HepG2 (cell line): ENCODE results near the gene CYP2A13. TPM values are rescaled to one million over a fixed set of nuclear protein-coding genes. Genes with fewer than 3 reads are reported as not detected.

Source experiments
- ATAC-seq: fragments of 200-7000 bp; cut with Tn5 transposase; 3 replicates; pipeline ENCODE4 v1.9.1; 2020; ENCODE audit warnings: mild to moderate bottlenecking, moderate library complexity
- BruUV-seq: library from RNA; stranded (reverse); fragments of 400-500 nt; replicated peaks from 2 replicates; lab custom pipeline; 2021; lab: Mats Ljungman, UMichigan
- CTCF ChIA-PET: fragments of 300-600 bp; formaldehyde crosslinking; extraction: SDS; loops from one replicate; lab custom pipeline; 2021; ENCODE audit warnings: low total read pairs, inconsistent platforms, low intra/inter-chr PET ratio; lab: Yijun Ruan, JAX
- POLR2A ChIA-PET: fragments of 350-600 bp; sonication (Branson Sonifier 250); formaldehyde crosslinking; loops from one replicate; lab custom pipeline; 2020; ENCODE audit warnings: antibody characterized with exemption, inconsistent platforms; lab: Yijun Ruan, JAX
- DNase-seq: peaks from one replicate; pipeline ENCODE4 v3.0.0-alpha.2; 2015; ENCODE audit warnings: low spot score
- FAIRE-seq: peaks from 3 replicates; lab custom pipeline; 2011; peaks lifted over from hg19 to GRCh38; lab: Jason Lieb, UNC
- H2AFZ ChIP-seq: one replicate; pipeline ENCODE4 v1.6.1; 2011; ENCODE audit warnings: low read length, inconsistent platforms
- H3K27ac ChIP-seq: fragments of 300-600 bp; 3 replicates; pipeline ENCODE4 v1.8.0; 2011; ENCODE audit warnings: mixed run types, mild to moderate bottlenecking, mixed read lengths, low read length, inconsistent platforms; ENCODE audit not compliant: insufficient read depth; ENCODE audit errors: extremely low read length
- H3K27me3 ChIP-seq, 2 experiments: fragments of 200-600 bp in 1 of 2; 2 replicates in 1 of 2; 3 replicates in 1 of 2; pipeline versions ENCODE4 v1.6.0 to v1.8.0; 2011; ENCODE audit warnings: low read length in 2 of 2, mild to moderate bottlenecking in 2 of 2, moderate library complexity in 2 of 2, inconsistent platforms in 1 of 2; ENCODE audit not compliant: insufficient read depth in 2 of 2, control insufficient read depth in 1 of 2
- H3K36me3 ChIP-seq, 2 experiments: fragments of 200-600 bp in 1 of 2; replicated peaks in 1 of 2; 2 replicates in 1 of 2; 3 replicates in 1 of 2; pipeline versions ENCODE4 v1.5.1 to v1.8.0; 2011; ENCODE audit warnings: low read length in 2 of 2, inconsistent platforms in 1 of 2; ENCODE audit not compliant: insufficient read depth in 2 of 2, control insufficient read depth in 1 of 2
- H3K4me1 ChIP-seq: 2 replicates; pipeline ENCODE4 v1.5.1; 2012; ENCODE audit warnings: low read length, inconsistent platforms; ENCODE audit not compliant: insufficient read depth
- H3K4me2 ChIP-seq: 2 replicates; pipeline ENCODE4 v1.6.0; 2011; ENCODE audit warnings: low read depth, low read length, inconsistent platforms
- H3K4me3 ChIP-seq, 3 experiments: fragments of 200-600 bp in 1 of 3; sonication (generic), shearing (Covaris generic) in 1 of 3; replicated peaks in 1 of 3; 2 replicates each; pipeline ENCODE4 v1.5.1; 2011 to 2016; ENCODE audit warnings: low read length in 3 of 3, inconsistent platforms in 2 of 3, low read depth in 2 of 3, mild to moderate bottlenecking in 2 of 3, control low read depth in 1 of 3, mixed read lengths in 1 of 3; ENCODE audit not compliant: insufficient read depth in 1 of 3
- H3K79me2 ChIP-seq: one replicate; pipeline ENCODE4 v1.6.1; 2011; ENCODE audit warnings: low read length, inconsistent platforms; ENCODE audit not compliant: insufficient read depth
- H3K9ac ChIP-seq: 2 replicates; pipeline ENCODE4 v1.6.0; 2011; ENCODE audit warnings: mild to moderate bottlenecking, low read depth, low read length, inconsistent platforms; ENCODE audit not compliant: insufficient read depth
- H3K9me3 ChIP-seq: 2 replicates; pipeline ENCODE4 v1.5.1; 2012; ENCODE audit warnings: mild to moderate bottlenecking, low read length
- H4K20me1 ChIP-seq: 2 replicates; pipeline ENCODE4 v1.6.0; 2011; ENCODE audit warnings: inconsistent platforms, mild to moderate bottlenecking, low read length, moderate library complexity; ENCODE audit not compliant: insufficient read depth
- CEBPG ChIP-seq: IDR thresholded peaks from 2 replicates; pipeline ENCODE4 v1.6.1; 2016
- CSRNP2 ChIP-seq: sonication (generic); formaldehyde crosslinking; conservative IDR thresholded peaks from 2 replicates; pipeline ENCODE4 v1.8.0; 2022; ENCODE audit warnings: low read depth, missing genetic modification reagents
- GLMP ChIP-seq: sonication (generic); formaldehyde crosslinking; IDR thresholded peaks from 2 replicates; pipeline ENCODE4 v1.9.0; 2021; ENCODE audit warnings: missing genetic modification reagents, mild to moderate bottlenecking, borderline replicate concordance
- KDM6A ChIP-seq: IDR thresholded peaks from 2 replicates; pipeline ENCODE4 v1.6.1; 2016; ENCODE audit warnings: low read depth
- PHF5A ChIP-seq: IDR thresholded peaks from one replicate; pipeline ENCODE4 v1.6.1; 2018; ENCODE audit warnings: low read depth, missing genetic modification reagents; ENCODE audit not compliant: unreplicated experiment
- PPARG ChIP-seq: conservative IDR thresholded peaks from 2 replicates; pipeline ENCODE4 v1.6.1; 2016; ENCODE audit warnings: missing biosample characterization, missing genetic modification reagents
- PRMT3 ChIP-seq: sonication (generic); formaldehyde crosslinking; IDR thresholded peaks from 2 replicates; pipeline ENCODE4 v1.8.1; 2022; ENCODE audit warnings: low read depth, mild to moderate bottlenecking, moderate library complexity, missing genetic modification reagents, borderline replicate concordance
- RFXAP ChIP-seq: sonication (generic); formaldehyde crosslinking; IDR thresholded peaks from 2 replicates; pipeline ENCODE4 v1.4.0; 2020; ENCODE audit warnings: missing genetic modification reagents, borderline replicate concordance
- ZNF484 ChIP-seq: sonication (generic); formaldehyde crosslinking; IDR thresholded peaks from 2 replicates; pipeline ENCODE4 v1.5.1; 2020; ENCODE audit warnings: mild to moderate bottlenecking, low read depth, missing genetic modification reagents, borderline replicate concordance
- ZNF747 ChIP-seq: sonication (generic); formaldehyde crosslinking; IDR thresholded peaks from 2 replicates; pipeline ENCODE4 v1.8.1; 2023; ENCODE audit warnings: missing genetic modification reagents, mild to moderate bottlenecking, borderline replicate concordance
- WGBS: methylation state at CpG from one replicate; pipeline ENCODE4 v1.1.6; 2017; ENCODE audit warnings: low lambda C conversion rate; 5-methylcytosine and 5-hydroxymethylcytosine counted together
- in situ Hi-C: cut with HindIII; loops from 2 replicates; pipeline ENCODE4 v1.10.0; 2017; ENCODE audit warnings: low pct_unique_long_range_greater_than_20kb; ENCODE audit not compliant: extremely low pct_ligation_motif_present
- intact Hi-C: fragments of 100-400 bp; cut with micrococcal nuclease; formaldehyde crosslinking; loops from one replicate; pipeline ENCODE4 v1.10.0; 2022; ENCODE audit not compliant: unreplicated experiment
- polyA plus RNA-seq, 8 experiments: library from polyadenylated mRNA; depleted of rRNA in 3 of 8; stranded (reverse) in 7 of 8; unstranded in 1 of 8; fragments of >200 nt; fragmentation: Illumina TruSeq in 4 of 8; extraction: Trizol in 4 of 8; gene quantifications; 2 replicates each; pipeline versions ENCODE4 v1.2.1 to v1.2.3, GENCODE V29; 2011 to 2016; ENCODE audit warnings: low read depth in 4 of 8, missing spikeins in 1 of 8, mixed read lengths in 1 of 8; ENCODE audit not compliant: insufficient read depth in 1 of 8
- total RNA-seq, 5 experiments: library from RNA; depleted of rRNA; stranded (reverse); fragments of >200 nt; fragmentation: Illumina TruSeq; extraction: Trizol; gene quantifications; 2 replicates each; pipeline ENCODE4 v1.2.3, GENCODE V29; 2016; ENCODE audit warnings: low read depth in 1 of 5
- TF ChIP-seq, protein P1 (sequence below): sonication (generic); formaldehyde crosslinking; IDR thresholded peaks from 2 replicates; pipeline ENCODE4 v1.4.0; 2020; ENCODE audit warnings: mild to moderate bottlenecking, missing genetic modification reagents
- TF ChIP-seq, protein P2 (sequence below): sonication (generic); formaldehyde crosslinking; IDR thresholded peaks from 2 replicates; pipeline ENCODE4 v1.5.0; 2020; ENCODE audit warnings: mild to moderate bottlenecking, missing genetic modification reagents, borderline replicate concordance

The CYP2A13 gene
- total and polyA plus RNA-seq, 2 of the 13 experiments (the other 11 are each of a cell fraction or from before 2014, with no cell fraction given): not detected

DNA sequence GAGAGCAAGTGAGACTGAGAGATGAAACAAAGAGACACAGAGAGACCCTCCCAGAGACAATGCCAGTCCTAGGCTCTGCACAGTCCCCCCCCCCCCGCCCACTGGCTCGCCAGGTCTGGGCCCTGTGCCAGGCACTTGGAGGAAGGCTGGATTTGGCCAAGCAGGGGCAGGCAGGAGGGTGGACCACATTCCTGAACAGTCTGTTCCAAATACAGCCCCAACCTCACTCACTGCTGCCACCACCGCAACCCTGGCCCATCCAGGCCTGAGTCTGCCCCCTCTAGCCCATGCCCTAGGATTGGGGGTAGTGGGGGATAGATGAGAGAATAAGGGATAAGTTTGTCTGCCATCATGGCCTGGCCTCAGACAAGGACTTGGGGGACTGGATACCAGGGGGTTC lies 45.0 kb downstream of the CYP2A13 start (continued):
- no peak for TF ChIP-seq GLMP (CRISPR knock-in tag)
- no peak for TF ChIP-seq CSRNP2 (CRISPR knock-in tag)
- TF ChIP-seq, protein P1, sequence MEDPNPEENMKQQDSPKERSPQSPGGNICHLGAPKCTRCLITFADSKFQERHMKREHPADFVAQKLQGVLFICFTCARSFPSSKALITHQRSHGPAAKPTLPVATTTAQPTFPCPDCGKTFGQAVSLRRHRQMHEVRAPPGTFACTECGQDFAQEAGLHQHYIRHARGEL (CRISPR knock-in tag): no peak
- no peak for TF ChIP-seq KDM6A (CRISPR knock-in tag)
- no peak for TF ChIP-seq PPARG (CRISPR knock-in tag)
- TF ChIP-seq, all 625 proteins: peak for 0

DNA sequence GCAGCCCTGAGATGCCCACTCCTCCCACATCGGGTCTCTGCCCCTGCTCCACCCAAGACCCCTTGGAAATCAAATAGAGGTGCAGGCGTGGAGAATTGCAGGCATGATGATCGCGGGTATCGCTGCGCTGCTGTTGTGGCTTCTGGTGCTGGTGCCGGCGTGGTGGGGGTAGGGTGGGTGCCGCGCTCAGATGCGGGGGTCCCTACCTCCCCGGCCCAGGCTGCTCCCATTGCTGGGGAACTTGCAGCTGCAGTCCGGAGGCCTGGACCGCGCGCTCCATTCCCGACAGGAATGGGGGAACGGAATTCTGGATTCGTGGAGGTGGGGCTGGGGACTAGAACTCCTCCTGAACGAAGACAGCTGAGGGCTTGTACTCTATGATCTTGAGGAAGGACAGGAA lies 46.4 kb downstream of the CYP2A13 start:
- Histone ChIP-seq H3K9ac (no peak overlapping the region), H3K4me3 (no peak overlapping the region), H3K4me2 (no peak overlapping the region), H3K36me3 (no peaks in the 10 kb centered on the region), H2AFZ (no peak overlapping the region), H4K20me1 (no peaks in the 10 kb centered on the region), H3K27ac (no peak overlapping the region), H3K4me1 (no peaks in the 10 kb centered on the region), H3K27me3 (peaks cover 1 to 8% of the 10 kb centered on the region in 2 experiments; a peak in 4 of 5 replicates), H3K79me2 (no peaks in the 10 kb centered on the region), H3K9me3 (no peaks in the 10 kb centered on the region)
- intact Hi-C loops (no loop called here), in situ Hi-C loops (loop anchor here (10.0 to 25.0 kb wide), 2 partner anchors 320 to 472 kb away; no protein-coding TSS in a partner anchor)
- CTCF ChIA-PET: no interaction called here
- no peak for ATAC-seq
- 61% methylated on average over 6 of the region's 20 CpGs for WGBS
- no TSS peak for BruUV-seq
- no peak for DNase-seq
- POLR2A ChIA-PET: no interaction called here
- FAIRE-seq: no peak
- TF ChIP-seq PRMT3 (CRISPR knock-in tag) (no peak), PHF5A (CRISPR knock-in tag) (no peak), CEBPG (CRISPR knock-in tag) (no peak), ZNF747 (CRISPR knock-in tag) (no peak), ZNF484 (CRISPR knock-in tag) (no peak), RFXAP (CRISPR knock-in tag) (no peak)
- TF ChIP-seq, protein P2, sequence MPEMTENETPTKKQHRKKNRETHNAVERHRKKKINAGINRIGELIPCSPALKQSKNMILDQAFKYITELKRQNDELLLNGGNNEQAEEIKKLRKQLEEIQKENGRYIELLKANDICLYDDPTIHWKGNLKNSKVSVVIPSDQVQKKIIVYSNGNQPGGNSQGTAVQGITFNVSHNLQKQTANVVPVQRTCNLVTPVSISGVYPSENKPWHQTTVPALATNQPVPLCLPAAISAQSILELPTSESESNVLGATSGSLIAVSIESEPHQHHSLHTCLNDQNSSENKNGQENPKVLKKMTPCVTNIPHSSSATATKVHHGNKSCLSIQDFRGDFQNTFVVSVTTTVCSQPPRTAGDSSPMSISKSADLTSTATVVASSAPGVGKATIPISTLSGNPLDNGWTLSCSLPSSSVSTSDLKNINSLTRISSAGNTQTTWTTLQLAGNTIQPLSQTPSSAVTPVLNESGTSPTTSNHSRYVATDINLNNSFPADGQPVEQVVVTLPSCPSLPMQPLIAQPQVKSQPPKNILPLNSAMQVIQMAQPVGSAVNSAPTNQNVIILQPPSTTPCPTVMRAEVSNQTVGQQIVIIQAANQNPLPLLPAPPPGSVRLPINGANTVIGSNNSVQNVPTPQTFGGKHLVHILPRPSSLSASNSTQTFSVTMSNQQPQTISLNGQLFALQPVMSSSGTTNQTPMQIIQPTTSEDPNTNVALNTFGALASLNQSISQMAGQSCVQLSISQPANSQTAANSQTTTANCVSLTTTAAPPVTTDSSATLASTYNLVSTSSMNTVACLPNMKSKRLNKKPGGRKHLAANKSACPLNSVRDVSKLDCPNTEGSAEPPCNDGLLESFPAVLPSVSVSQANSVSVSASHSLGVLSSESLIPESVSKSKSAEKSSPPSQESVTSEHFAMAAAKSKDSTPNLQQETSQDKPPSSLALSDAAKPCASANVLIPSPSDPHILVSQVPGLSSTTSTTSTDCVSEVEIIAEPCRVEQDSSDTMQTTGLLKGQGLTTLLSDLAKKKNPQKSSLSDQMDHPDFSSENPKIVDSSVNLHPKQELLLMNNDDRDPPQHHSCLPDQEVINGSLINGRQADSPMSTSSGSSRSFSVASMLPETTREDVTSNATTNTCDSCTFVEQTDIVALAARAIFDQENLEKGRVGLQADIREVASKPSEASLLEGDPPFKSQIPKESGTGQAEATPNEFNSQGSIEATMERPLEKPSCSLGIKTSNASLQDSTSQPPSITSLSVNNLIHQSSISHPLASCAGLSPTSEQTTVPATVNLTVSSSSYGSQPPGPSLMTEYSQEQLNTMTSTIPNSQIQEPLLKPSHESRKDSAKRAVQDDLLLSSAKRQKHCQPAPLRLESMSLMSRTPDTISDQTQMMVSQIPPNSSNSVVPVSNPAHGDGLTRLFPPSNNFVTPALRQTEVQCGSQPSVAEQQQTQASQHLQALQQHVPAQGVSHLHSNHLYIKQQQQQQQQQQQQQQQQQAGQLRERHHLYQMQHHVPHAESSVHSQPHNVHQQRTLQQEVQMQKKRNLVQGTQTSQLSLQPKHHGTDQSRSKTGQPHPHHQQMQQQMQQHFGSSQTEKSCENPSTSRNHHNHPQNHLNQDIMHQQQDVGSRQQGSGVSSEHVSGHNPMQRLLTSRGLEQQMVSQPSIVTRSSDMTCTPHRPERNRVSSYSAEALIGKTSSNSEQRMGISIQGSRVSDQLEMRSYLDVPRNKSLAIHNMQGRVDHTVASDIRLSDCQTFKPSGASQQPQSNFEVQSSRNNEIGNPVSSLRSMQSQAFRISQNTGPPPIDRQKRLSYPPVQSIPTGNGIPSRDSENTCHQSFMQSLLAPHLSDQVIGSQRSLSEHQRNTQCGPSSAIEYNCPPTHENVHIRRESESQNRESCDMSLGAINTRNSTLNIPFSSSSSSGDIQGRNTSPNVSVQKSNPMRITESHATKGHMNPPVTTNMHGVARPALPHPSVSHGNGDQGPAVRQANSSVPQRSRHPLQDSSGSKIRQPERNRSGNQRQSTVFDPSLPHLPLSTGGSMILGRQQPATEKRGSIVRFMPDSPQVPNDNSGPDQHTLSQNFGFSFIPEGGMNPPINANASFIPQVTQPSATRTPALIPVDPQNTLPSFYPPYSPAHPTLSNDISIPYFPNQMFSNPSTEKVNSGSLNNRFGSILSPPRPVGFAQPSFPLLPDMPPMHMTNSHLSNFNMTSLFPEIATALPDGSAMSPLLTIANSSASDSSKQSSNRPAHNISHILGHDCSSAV (CRISPR knock-in tag): no peak
